ENCODE results near the gene NSUN5.
"Not testable (repeated sequence)": the region's sequence is repeated elsewhere in the genome, so short reads cannot be mapped to it uniquely, and the experiment has no call there.

NSUN5 gene

GRCh38 chr7:73328696-73329095 lies 20.1 kb upstream of the NSUN5 start:
- no peak for ATAC-seq (ENCODE audit: low read depth)
- no peak for TF ChIP-seq CTCF (IDR thresholded peaks at IDR 0.05; ENCODE audit: poor library complexity, severe bottlenecking)
- Histone ChIP-seq H3K4me1 (ENCODE audit: insufficient read depth, poor library complexity, severe bottlenecking) (no peaks in the 10 kb centered on the region), H3K4me3 (ENCODE audit: severe bottlenecking) (no peak overlapping the region), H3K27me3 (ENCODE audit: insufficient read depth, poor library complexity, severe bottlenecking) (no peaks in the 10 kb centered on the region), H3K36me3 (ENCODE audit: low read depth) (no peaks in the 10 kb centered on the region), H3K27ac (ENCODE audit: poor library complexity, severe bottlenecking) (no peak overlapping the region), H3K9me3 (ENCODE audit: severe bottlenecking) (no peaks in the 10 kb centered on the region)
- no peak for DNase-seq (ENCODE audit: low spot score)

GRCh38 chr7:73327922-73328321 lies 19.3 kb upstream of the NSUN5 start, which contains the start of the genes FKBP6 and TRIM50:
FKBP6 (plus strand) TSS chr7:73328161; CDS start chr7:73328429, 268 bp downstream.
TRIM50 (minus strand) TSS chr7:73328082; CDS start chr7:73324787, 3,295 bp downstream.
- ATAC-seq (ENCODE audit: low read depth): not testable (repeated sequence)

GRCh38 chr7:73327449-73327848 lies 18.8 kb upstream of the NSUN5 start:
- H3K4me3 ChIP-seq (ENCODE audit: severe bottlenecking); H3K27ac ChIP-seq (ENCODE audit: poor library complexity, severe bottlenecking); ATAC-seq (ENCODE audit: low read depth); H3K36me3 ChIP-seq (ENCODE audit: low read depth); H3K9me3 ChIP-seq (ENCODE audit: severe bottlenecking); DNase-seq (ENCODE audit: low spot score); H3K27me3 ChIP-seq (ENCODE audit: insufficient read depth, poor library complexity, severe bottlenecking); H3K4me1 ChIP-seq (ENCODE audit: insufficient read depth, poor library complexity, severe bottlenecking): not testable (repeated sequence)

More at GRCh38 chr7:73327922-73328321, 19.3 kb upstream of the NSUN5 start, which contains the start of the genes FKBP6 and TRIM50:
- H3K36me3 ChIP-seq (ENCODE audit: low read depth); DNase-seq (ENCODE audit: low spot score); H3K27ac ChIP-seq (ENCODE audit: poor library complexity, severe bottlenecking); H3K9me3 ChIP-seq (ENCODE audit: severe bottlenecking); H3K4me3 ChIP-seq (ENCODE audit: severe bottlenecking); H3K4me1 ChIP-seq (ENCODE audit: insufficient read depth, poor library complexity, severe bottlenecking); H3K27me3 ChIP-seq (ENCODE audit: insufficient read depth, poor library complexity, severe bottlenecking): not testable (repeated sequence)

- H3K4me1 ChIP-seq (ENCODE audit: insufficient read depth, poor library complexity, severe bottlenecking); H3K4me3 ChIP-seq (ENCODE audit: severe bottlenecking): not testable (repeated sequence)
Measured at GRCh38 chr7:73325424-73325823, 16.8 kb upstream of the NSUN5 start.

GRCh38 chr7:73324081-73324845 lies 15.6 kb upstream of the NSUN5 start:
- not testable (repeated sequence) for H3K27me3 ChIP-seq (ENCODE audit: insufficient read depth, poor library complexity, severe bottlenecking); DNase-seq (ENCODE audit: low spot score); H3K36me3 ChIP-seq (ENCODE audit: low read depth); H3K9me3 ChIP-seq (ENCODE audit: severe bottlenecking); H3K4me3 ChIP-seq (ENCODE audit: severe bottlenecking); H3K27ac ChIP-seq (ENCODE audit: poor library complexity, severe bottlenecking); H3K4me1 ChIP-seq (ENCODE audit: insufficient read depth, poor library complexity, severe bottlenecking)
- peak; percentile 78 for ATAC-seq (ENCODE audit: low read depth)
- peak; percentile 56 for TF ChIP-seq CTCF (IDR thresholded peaks at IDR 0.05; ENCODE audit: poor library complexity, severe bottlenecking)

More at GRCh38 chr7:73325424-73325823, 16.8 kb upstream of the NSUN5 start:
- not testable (repeated sequence) for ATAC-seq (ENCODE audit: low read depth); H3K9me3 ChIP-seq (ENCODE audit: severe bottlenecking); H3K27ac ChIP-seq (ENCODE audit: poor library complexity, severe bottlenecking); H3K36me3 ChIP-seq (ENCODE audit: low read depth); H3K27me3 ChIP-seq (ENCODE audit: insufficient read depth, poor library complexity, severe bottlenecking); DNase-seq (ENCODE audit: low spot score)

- H3K27me3 ChIP-seq (ENCODE audit: insufficient read depth, poor library complexity, severe bottlenecking); H3K27ac ChIP-seq (ENCODE audit: poor library complexity, severe bottlenecking); H3K9me3 ChIP-seq (ENCODE audit: severe bottlenecking); ATAC-seq (ENCODE audit: low read depth); H3K4me3 ChIP-seq (ENCODE audit: severe bottlenecking); H3K36me3 ChIP-seq (ENCODE audit: low read depth); H3K4me1 ChIP-seq (ENCODE audit: insufficient read depth, poor library complexity, severe bottlenecking); DNase-seq (ENCODE audit: low spot score): not testable (repeated sequence)
Measured at GRCh38 chr7:73323434-73324080, 14.9 kb upstream of the NSUN5 start.

- H3K4me3 ChIP-seq (ENCODE audit: severe bottlenecking); DNase-seq (ENCODE audit: low spot score); H3K27ac ChIP-seq (ENCODE audit: poor library complexity, severe bottlenecking); H3K36me3 ChIP-seq (ENCODE audit: low read depth); H3K4me1 ChIP-seq (ENCODE audit: insufficient read depth, poor library complexity, severe bottlenecking); ATAC-seq (ENCODE audit: low read depth); H3K9me3 ChIP-seq (ENCODE audit: severe bottlenecking); H3K27me3 ChIP-seq (ENCODE audit: insufficient read depth, poor library complexity, severe bottlenecking): not testable (repeated sequence)
Measured at GRCh38 chr7:73320009-73320408, 11.4 kb upstream of the NSUN5 start.

GRCh38 chr7:73319541-73319940 lies 10.9 kb upstream of the NSUN5 start:
- not testable (repeated sequence) for H3K4me1 ChIP-seq (ENCODE audit: insufficient read depth, poor library complexity, severe bottlenecking); H3K9me3 ChIP-seq (ENCODE audit: severe bottlenecking)

GRCh38 chr7:73318656-73319204 lies 10.1 kb upstream of the NSUN5 start:
- not testable (repeated sequence) for H3K9me3 ChIP-seq (ENCODE audit: severe bottlenecking)

More at GRCh38 chr7:73319541-73319940, 10.9 kb upstream of the NSUN5 start:
- DNase-seq (ENCODE audit: low spot score); H3K27ac ChIP-seq (ENCODE audit: poor library complexity, severe bottlenecking); H3K4me3 ChIP-seq (ENCODE audit: severe bottlenecking); H3K27me3 ChIP-seq (ENCODE audit: insufficient read depth, poor library complexity, severe bottlenecking); ATAC-seq (ENCODE audit: low read depth); H3K36me3 ChIP-seq (ENCODE audit: low read depth): not testable (repeated sequence)

More at GRCh38 chr7:73318656-73319204, 10.1 kb upstream of the NSUN5 start:
- H3K4me1 ChIP-seq (ENCODE audit: insufficient read depth, poor library complexity, severe bottlenecking); DNase-seq (ENCODE audit: low spot score); H3K36me3 ChIP-seq (ENCODE audit: low read depth); H3K27ac ChIP-seq (ENCODE audit: poor library complexity, severe bottlenecking); H3K27me3 ChIP-seq (ENCODE audit: insufficient read depth, poor library complexity, severe bottlenecking); ATAC-seq (ENCODE audit: low read depth); H3K4me3 ChIP-seq (ENCODE audit: severe bottlenecking): not testable (repeated sequence)
